WTC11 (cell line): ENCODE measurements around the gene NONO.
"Not testable (repeated sequence)": the region's sequence is repeated elsewhere in the genome, so short reads cannot be mapped to it uniquely, and the experiment has no call there.

Source experiments
- CBFB ChIP-seq: sonication (generic); formaldehyde crosslinking; IDR thresholded peaks from 2 replicates; pipeline ENCODE4 v1.8.1; 2022; ENCODE audit warnings: mild to moderate bottlenecking, low read depth, missing genetic modification reagents
- TF ChIP-seq, protein P1 (sequence below): fragments of 200-600 bp; IDR thresholded peaks from 2 replicates; pipeline ENCODE4 v1.8.0; 2022; ENCODE audit warnings: antibody characterized with exemption

DNA sequence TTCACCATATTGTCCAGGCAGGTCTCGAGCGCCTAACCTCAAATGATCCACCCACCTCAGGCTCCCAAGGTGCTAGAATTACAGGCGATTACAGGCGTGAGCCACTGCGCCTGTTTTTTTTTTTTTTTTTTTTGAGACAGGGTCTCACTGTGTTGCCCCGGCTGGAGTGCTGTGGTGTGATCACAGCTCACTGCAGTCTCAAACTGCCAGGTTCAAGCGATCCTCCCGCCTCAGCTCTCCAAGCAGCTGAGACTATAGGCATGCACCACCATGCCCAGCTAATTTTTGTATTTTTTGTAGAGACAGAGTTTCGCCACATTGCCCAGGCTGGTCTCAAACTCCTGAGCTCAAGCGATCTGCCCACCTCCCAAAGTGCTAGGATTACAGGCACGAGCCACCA, 41.0 kb downstream of the NONO start:
- TF ChIP-seq, protein P1, sequence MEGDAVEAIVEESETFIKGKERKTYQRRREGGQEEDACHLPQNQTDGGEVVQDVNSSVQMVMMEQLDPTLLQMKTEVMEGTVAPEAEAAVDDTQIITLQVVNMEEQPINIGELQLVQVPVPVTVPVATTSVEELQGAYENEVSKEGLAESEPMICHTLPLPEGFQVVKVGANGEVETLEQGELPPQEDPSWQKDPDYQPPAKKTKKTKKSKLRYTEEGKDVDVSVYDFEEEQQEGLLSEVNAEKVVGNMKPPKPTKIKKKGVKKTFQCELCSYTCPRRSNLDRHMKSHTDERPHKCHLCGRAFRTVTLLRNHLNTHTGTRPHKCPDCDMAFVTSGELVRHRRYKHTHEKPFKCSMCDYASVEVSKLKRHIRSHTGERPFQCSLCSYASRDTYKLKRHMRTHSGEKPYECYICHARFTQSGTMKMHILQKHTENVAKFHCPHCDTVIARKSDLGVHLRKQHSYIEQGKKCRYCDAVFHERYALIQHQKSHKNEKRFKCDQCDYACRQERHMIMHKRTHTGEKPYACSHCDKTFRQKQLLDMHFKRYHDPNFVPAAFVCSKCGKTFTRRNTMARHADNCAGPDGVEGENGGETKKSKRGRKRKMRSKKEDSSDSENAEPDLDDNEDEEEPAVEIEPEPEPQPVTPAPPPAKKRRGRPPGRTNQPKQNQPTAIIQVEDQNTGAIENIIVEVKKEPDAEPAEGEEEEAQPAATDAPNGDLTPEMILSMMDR: not testable (repeated sequence)
- not testable (repeated sequence) for TF ChIP-seq CBFB (CRISPR knock-in tag)
